ENCODE measurements around the gene PAQR7. TPM values are rescaled to one million over a fixed set of nuclear protein-coding genes. Genes with fewer than 3 reads are reported as not detected.
A peak's percentile ranks its signal among the peaks of the same experiment; 100 is the strongest.

PAQR7 gene
- total RNA-seq, 1 donor from 2014 or later, result 10.8 TPM

DNA sequence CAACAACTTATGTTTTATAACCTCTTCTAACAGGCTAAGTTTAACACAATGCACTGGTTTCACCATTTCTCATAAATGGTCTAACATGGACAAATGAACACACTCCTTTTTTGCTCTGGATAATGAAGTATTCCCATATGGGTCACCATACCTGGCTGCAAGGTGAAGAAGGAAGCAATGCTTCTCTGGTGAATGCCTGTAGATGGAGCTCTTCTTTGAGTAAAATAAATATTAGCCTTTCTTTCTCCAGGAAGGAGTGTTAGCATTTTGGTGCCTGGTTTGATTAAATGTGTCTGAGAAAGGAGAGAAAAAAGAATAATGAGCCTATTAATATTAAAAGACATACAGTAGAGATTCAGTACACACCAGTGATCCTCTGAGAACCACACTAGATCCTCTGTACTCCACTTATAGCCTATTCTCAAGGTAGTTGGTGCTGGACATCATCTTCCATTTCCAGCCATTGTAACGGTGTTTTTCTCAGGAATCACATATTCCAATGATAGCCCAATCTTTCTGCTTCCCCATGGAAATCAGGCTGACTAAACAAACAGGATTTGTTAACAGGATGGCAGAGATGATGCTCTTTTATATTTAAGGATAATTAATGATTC, 38.1 kb downstream of the PAQR7 start:
- TF ChIP-seq, protein P1, sequence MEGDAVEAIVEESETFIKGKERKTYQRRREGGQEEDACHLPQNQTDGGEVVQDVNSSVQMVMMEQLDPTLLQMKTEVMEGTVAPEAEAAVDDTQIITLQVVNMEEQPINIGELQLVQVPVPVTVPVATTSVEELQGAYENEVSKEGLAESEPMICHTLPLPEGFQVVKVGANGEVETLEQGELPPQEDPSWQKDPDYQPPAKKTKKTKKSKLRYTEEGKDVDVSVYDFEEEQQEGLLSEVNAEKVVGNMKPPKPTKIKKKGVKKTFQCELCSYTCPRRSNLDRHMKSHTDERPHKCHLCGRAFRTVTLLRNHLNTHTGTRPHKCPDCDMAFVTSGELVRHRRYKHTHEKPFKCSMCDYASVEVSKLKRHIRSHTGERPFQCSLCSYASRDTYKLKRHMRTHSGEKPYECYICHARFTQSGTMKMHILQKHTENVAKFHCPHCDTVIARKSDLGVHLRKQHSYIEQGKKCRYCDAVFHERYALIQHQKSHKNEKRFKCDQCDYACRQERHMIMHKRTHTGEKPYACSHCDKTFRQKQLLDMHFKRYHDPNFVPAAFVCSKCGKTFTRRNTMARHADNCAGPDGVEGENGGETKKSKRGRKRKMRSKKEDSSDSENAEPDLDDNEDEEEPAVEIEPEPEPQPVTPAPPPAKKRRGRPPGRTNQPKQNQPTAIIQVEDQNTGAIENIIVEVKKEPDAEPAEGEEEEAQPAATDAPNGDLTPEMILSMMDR (IDR thresholded peaks at IDR 0.05), result peak; percentile 35
- no peaks in the 10 kb centered on the region for H3K27me3 ChIP-seq
- peaks cover 19% of the 10 kb centered on the region for H3K36me3 ChIP-seq
- H3K4me3 ChIP-seq, result no peak overlapping the region
- no peaks in the 10 kb centered on the region for H3K4me1 ChIP-seq
- intact Hi-C loops (cut with DNase I), result no loop called here
- H3K9me3 ChIP-seq, result no peaks in the 10 kb centered on the region
- DNase-seq, result no peak
- no peak overlapping the region for H3K27ac ChIP-seq
- ATAC-seq, result peak; percentile 62

DNA sequence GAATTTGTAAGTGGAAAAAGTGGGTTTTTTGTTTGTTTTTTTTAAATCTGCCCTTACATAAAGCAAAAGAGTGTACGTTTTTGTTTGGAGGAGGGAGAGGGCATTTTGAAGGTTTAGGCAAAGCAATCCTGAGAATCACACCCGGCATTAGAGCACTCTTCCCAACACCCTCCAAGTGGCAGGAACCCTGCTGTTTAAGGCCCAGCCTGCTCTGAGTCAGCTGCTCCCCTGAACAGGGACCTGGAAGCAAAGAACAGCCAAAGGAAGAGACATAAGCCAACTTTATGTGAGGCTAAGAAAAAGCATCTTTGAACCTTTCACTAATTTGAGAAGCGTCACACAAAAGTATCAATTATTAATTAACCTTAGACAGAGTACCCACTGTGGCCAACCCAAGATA, 38.8 kb downstream of the PAQR7 start:
- no peaks in the 10 kb centered on the region for H3K27me3 ChIP-seq

DNA sequence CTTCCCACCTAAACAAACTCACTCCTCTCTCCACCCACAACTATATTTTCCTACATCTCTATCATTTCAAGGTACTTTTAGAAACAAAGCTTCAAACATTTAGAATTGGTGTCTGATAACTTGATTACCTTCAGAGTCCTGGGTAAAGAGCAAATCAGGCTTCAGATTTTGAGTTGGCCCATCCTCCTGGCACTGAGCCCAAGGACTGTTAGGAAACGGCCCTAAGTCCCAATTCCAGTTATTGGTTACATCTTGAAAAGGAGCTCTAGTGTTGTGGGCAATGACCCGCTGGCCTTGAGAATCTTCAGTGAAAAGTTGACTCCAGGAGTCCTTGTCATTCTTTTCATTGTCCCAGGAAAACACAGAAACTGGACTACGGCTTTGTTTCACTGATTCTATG, 40.6 kb downstream of the PAQR7 start:
- no peak overlapping the region for H3K4me3 ChIP-seq
- no peaks in the 10 kb centered on the region for H3K9me3 ChIP-seq
- no peak for ATAC-seq
- H3K27ac ChIP-seq, result no peak overlapping the region
- TF ChIP-seq, protein P1 (IDR thresholded peaks at IDR 0.05), result no peak
- intact Hi-C loops (cut with DNase I), result no loop called here
- H3K36me3 ChIP-seq, result peaks cover 43% of the 10 kb centered on the region
- no peak for DNase-seq
- no peaks in the 10 kb centered on the region for H3K27me3 ChIP-seq
- H3K4me1 ChIP-seq, result no peaks in the 10 kb centered on the region

More for the DNA sequence above, 38.8 kb downstream of the PAQR7 start:
- ATAC-seq, result no peak
- H3K36me3 ChIP-seq, result peaks cover 25% of the 10 kb centered on the region
- no peak overlapping the region for H3K4me3 ChIP-seq
- intact Hi-C loops (cut with DNase I), result no loop called here
- no peak overlapping the region for H3K27ac ChIP-seq
- H3K4me1 ChIP-seq, result no peaks in the 10 kb centered on the region
- DNase-seq, result no peak
- H3K9me3 ChIP-seq, result no peaks in the 10 kb centered on the region
- TF ChIP-seq, protein P1 (IDR thresholded peaks at IDR 0.05), result no peak

DNA sequence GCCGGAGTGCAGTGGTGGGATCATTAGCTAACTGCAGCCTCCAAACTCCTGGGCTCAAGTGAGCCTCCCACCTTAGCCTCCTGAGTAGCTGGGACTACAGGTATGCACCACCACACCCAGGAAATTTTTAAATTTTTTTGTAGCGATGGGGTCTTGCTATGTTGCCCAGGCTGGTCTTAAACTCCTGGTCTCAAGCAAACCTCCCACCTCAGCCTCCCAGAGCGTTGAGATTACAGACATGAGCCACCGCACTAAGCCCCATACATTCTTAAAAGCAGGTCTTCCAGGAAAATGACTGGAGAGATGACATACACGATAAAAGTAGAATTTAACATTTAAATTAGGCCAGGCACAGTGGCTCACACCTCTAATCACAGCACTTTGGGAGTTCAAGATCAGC, 42.4 kb downstream of the PAQR7 start:
- no peak overlapping the region for H3K27ac ChIP-seq
- no peak for DNase-seq
- ATAC-seq, result no peak
- H3K36me3 ChIP-seq, result peaks cover 61% of the 10 kb centered on the region
- no peaks in the 10 kb centered on the region for H3K4me1 ChIP-seq
- intact Hi-C loops (cut with DNase I), result no loop called here
- no peak overlapping the region for H3K4me3 ChIP-seq
- TF ChIP-seq, protein P1 (IDR thresholded peaks at IDR 0.05), result no peak
- H3K9me3 ChIP-seq, result no peaks in the 10 kb centered on the region
- no peaks in the 10 kb centered on the region for H3K27me3 ChIP-seq

DNA sequence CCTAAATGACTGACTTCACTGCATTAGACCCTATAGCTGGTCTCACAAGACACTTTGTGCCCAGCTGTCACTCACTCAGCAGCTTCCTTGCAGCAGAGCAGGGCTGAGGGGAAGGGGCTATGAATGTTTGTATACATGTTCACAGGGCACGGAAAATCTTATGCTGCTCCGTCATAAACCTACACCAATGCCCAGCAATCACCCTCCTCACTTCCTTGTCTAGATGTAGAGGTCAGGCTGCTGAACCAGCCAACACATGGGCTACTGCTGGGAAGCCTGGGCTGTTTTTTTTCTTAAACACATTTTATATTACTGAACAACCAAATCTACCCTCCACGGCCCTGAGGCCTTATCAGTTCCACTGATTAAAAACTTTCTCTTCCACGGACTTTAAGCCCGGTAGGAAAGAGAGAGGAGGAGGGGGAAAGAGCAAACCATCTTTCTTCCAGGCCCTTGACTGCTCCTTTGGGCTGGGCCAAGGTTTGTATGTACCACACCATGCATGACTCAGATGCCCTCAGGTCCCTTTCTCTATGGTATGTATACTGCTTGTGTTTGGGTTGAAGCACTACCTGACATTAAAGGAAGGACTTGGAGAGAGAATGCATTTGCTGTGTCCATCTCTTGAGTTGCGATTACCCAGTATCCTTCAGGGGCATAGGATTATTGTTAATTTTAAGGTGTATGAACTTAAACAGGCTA, 43.0 kb downstream of the PAQR7 start:
- Histone ChIP-seq H3K4me3 (no peak overlapping the region), H3K27me3 (no peaks in the 10 kb centered on the region), H3K4me1 (no peaks in the 10 kb centered on the region), H3K9me3 (no peaks in the 10 kb centered on the region), H3K27ac (no peak overlapping the region), H3K36me3 (peaks cover 67% of the 10 kb centered on the region)
- no peak for ATAC-seq
- DNase-seq, result no peak
- TF ChIP-seq, protein P1 (IDR thresholded peaks at IDR 0.05), result no peak
- intact Hi-C loops (cut with DNase I), result no loop called here

Data from upper lobe of right lung (tissue), 1 donor.